A673 (cell line): Measurements from ENCODE around the gene EIF2B5. TPM values are rescaled to one million over a fixed set of nuclear protein-coding genes. Genes with fewer than 3 reads are reported as not detected.

ENCODE experiments used
- BruUV-seq: library from RNA; stranded (reverse); fragments of 400-500 nt; replicated peaks from 2 replicates; lab custom pipeline; 2021; lab: Mats Ljungman, UMichigan
- CTCF ChIA-PET: fragments of 300-600 bp; sonication (Branson Sonifier 250); formaldehyde crosslinking; loops from one replicate; lab custom pipeline; 2022; ENCODE audit warnings: antibody characterized with exemption; lab: Charles Lee
- POLR2A ChIA-PET: fragments of 300-600 bp; sonication (Branson Sonifier 250); formaldehyde crosslinking; loops from one replicate; lab custom pipeline; 2022; ENCODE audit warnings: antibody characterized with exemption; ENCODE audit not compliant: low non-redundant PET; lab: Charles Lee
- DNase-seq: peaks from one replicate; pipeline ENCODE4 v3.0.0-alpha.2; 2015; ENCODE audit warnings: low spot score
- H3K27ac ChIP-seq: fragments of 200-600 bp; sonication (generic); 2 replicates; pipeline ENCODE4 v1.5.1; 2016; ENCODE audit warnings: mixed run types, low read depth, mild to moderate bottlenecking, mixed read lengths, antibody characterized with exemption, low read length; ENCODE audit not compliant: poor library complexity, severe bottlenecking
- H3K27me3 ChIP-seq: fragments of 200-600 bp; sonication (generic); replicated peaks from 2 replicates; pipeline ENCODE4 v1.6.1; 2017; ENCODE audit warnings: mixed run types, low read depth, mild to moderate bottlenecking, mixed read lengths, antibody characterized with exemption, low read length; ENCODE audit not compliant: insufficient read depth, poor library complexity
- H3K36me3 ChIP-seq: fragments of 200-600 bp; sonication (generic); 2 replicates; pipeline ENCODE4 v1.6.1; 2016; ENCODE audit warnings: mixed run types, mild to moderate bottlenecking, mixed read lengths, antibody characterized with exemption, low read length; ENCODE audit not compliant: insufficient read depth, poor library complexity, severe bottlenecking
- H3K4me1 ChIP-seq: fragments of 200-600 bp; sonication (generic); 2 replicates; pipeline ENCODE4 v1.6.1; 2017; ENCODE audit warnings: mixed run types, mild to moderate bottlenecking, mixed read lengths, antibody characterized with exemption, low read length; ENCODE audit not compliant: insufficient read depth, poor library complexity, severe bottlenecking
- H3K4me3 ChIP-seq: fragments of 200-600 bp; sonication (generic); 2 replicates; pipeline ENCODE4 v1.5.1; 2016; ENCODE audit warnings: low read depth, mixed run types, mild to moderate bottlenecking, mixed read lengths, low read length; ENCODE audit not compliant: poor library complexity, severe bottlenecking
- H3K9me3 ChIP-seq: fragments of 200-600 bp; sonication (generic); 2 replicates; pipeline ENCODE4 v1.6.1; 2016; ENCODE audit warnings: mixed run types, low read depth, mild to moderate bottlenecking, mixed read lengths, antibody characterized with exemption, low read length; ENCODE audit not compliant: poor library complexity, severe bottlenecking
- CTCF ChIP-seq: fragments of 300-800, 200-600 bp; sonication (generic); conservative IDR thresholded peaks from 2 replicates; pipeline ENCODE4 v1.5.1; 2017; ENCODE audit warnings: low read depth, mild to moderate bottlenecking, antibody characterized with exemption, low read length, moderate library complexity, mixed read lengths
- EZH2 ChIP-seq: fragments of 200-600 bp; sonication (generic); IDR thresholded peaks from 2 replicates; pipeline ENCODE4 v1.6.1; 2017; ENCODE audit warnings: borderline replicate concordance, low read depth, mild to moderate bottlenecking, mixed read lengths, antibody characterized with exemption, low read length; ENCODE audit not compliant: poor library complexity, severe bottlenecking
- intact Hi-C: fragments of 100-400 bp; cut with micrococcal nuclease; formaldehyde crosslinking; loops from one replicate; pipeline ENCODE4 v1.10.0; 2022; ENCODE audit not compliant: unreplicated experiment
- total RNA-seq: library from RNA; stranded (reverse); gene quantifications from 2 replicates; pipeline ENCODE4 v1.2.3, GENCODE V29; 2021

EIF2B5 gene
- total RNA-seq, 1 experiment from 2014 or later = 64.2 TPM

GRCh38 chr3:184096811-184097383 is 38.3 kb upstream of the EIF2B5 start, which contains the start of gene HTR3E:
Gene HTR3E, plus strand, starts transcription at chr3:184097064. Its CDS starts 466 bp downstream, at chr3:184097530.
- ChIA-PET POLR2A (no interaction called here), CTCF (no interaction called here)
- Histone ChIP-seq H3K27me3 (no peaks in the 10 kb centered on the region), H3K9me3 (peaks cover 7% of the 10 kb centered on the region), H3K36me3 (no peaks in the 10 kb centered on the region), H3K4me3 (no peak within 1 kb of the TSS), H3K4me1 (no peaks in the 10 kb centered on the region), H3K27ac (no peak within 1 kb of the TSS)
- TF ChIP-seq EZH2 = no peak
- intact Hi-C loops = no loop called here
- no TSS peak for BruUV-seq
- no peak for DNase-seq

DNA sequence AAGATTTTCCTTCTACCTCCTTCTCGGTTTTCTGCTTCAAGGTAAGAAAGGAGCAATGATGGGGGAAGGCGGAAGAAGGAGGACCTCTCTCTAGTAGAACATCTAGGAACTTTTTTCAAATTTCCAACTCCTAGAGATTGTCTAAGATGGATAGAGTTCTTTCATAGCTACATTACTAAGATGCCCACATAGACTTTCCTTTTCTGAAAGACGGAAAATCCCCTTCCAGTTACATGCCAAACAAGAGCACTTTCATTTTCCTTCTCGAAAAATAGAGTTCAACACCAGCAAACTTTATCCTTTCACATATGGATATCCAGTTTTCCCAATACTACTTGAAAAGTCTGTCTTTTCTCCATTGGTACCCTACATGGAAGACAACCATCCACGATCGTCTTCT is 37.6 kb upstream of the EIF2B5 start:
- no peak for DNase-seq
- TF ChIP-seq EZH2 = no peak
- no peak for TF ChIP-seq CTCF
- Histone ChIP-seq H3K36me3 (no peaks in the 10 kb centered on the region), H3K9me3 (peaks cover under 1% of the 10 kb centered on the region), H3K27me3 (no peaks in the 10 kb centered on the region), H3K27ac (no peak overlapping the region), H3K4me1 (no peaks in the 10 kb centered on the region), H3K4me3 (no peak overlapping the region)
- intact Hi-C loops = no loop called here
- POLR2A ChIA-PET = no interaction called here
- CTCF ChIA-PET = no interaction called here
- BruUV-seq = no TSS peak

DNA sequence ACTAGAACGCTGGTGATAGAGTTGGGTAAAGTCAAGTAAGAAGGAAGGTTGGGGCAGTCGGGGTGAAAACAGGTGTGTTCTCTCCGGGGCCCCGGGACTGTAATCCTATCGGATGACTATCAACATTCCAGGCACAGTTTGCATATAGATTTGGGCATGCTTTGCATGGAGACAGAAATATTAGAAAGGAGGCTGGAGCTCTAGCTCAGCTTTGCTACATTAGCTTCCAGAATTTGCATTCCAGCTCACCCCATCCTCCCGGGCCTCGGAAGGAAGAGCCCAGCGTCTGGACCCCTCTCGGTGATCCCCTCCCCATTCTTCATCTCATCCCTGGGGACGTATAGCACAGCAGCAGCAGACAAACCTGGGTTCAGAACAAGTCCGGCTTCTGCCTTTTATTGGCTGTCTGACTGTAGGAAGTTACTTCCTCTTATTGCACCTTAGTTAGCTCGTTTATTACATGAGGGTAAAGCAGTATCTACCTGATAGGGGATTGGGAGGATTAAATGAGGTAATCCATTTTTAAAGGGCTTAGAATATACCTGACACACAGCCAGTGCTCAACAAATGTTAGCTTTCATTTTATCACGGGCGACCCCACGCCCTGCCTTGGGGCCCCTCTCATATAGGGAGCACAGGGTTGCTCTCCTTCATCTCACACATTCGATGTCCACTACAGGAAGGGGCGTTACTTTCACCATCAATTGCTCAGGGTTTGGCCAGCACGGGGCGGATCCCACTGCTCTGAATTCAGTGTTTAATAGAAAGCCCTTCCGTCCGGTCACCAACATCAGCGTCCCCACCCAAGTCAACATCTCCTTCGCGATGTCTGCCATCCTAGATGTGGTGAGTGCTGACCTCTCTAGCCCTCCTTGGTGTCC is 35.1 kb upstream of the EIF2B5 start:
- no peaks in the 10 kb centered on the region for H3K9me3 ChIP-seq
- intact Hi-C loops = no loop called here
- BruUV-seq = no TSS peak
- CTCF ChIA-PET = no interaction called here
- H3K4me1 ChIP-seq = no peaks in the 10 kb centered on the region
- no peak overlapping the region for H3K4me3 ChIP-seq
- no peaks in the 10 kb centered on the region for H3K36me3 ChIP-seq
- no peaks in the 10 kb centered on the region for H3K27me3 ChIP-seq
- H3K27ac ChIP-seq = no peak overlapping the region
- DNase-seq = no peak
- TF ChIP-seq EZH2 (no peak), CTCF (no peak)
- POLR2A ChIA-PET = no interaction called here
